GM18951 (cell line): ENCODE measurements around the gene ACTN1.

Experiments
- POLR2A ChIP-seq: IDR thresholded peaks from 4 replicates; pipeline ENCODE4 v1.6.1; 2011; ENCODE audit warnings: mild to moderate bottlenecking; ENCODE audit not compliant: insufficient read length, insufficient read depth; ENCODE audit errors: extremely low read depth
- in situ Hi-C: fragments of 300-500 bp; cut with MboI; formaldehyde crosslinking; loops from one replicate; pipeline ENCODE4 v1.12.0; 2022; ENCODE audit warnings: low sequenced_read_pairs, mixed read lengths, inconsistent platforms; ENCODE audit not compliant: unreplicated experiment

The ACTN1 gene

DNA sequence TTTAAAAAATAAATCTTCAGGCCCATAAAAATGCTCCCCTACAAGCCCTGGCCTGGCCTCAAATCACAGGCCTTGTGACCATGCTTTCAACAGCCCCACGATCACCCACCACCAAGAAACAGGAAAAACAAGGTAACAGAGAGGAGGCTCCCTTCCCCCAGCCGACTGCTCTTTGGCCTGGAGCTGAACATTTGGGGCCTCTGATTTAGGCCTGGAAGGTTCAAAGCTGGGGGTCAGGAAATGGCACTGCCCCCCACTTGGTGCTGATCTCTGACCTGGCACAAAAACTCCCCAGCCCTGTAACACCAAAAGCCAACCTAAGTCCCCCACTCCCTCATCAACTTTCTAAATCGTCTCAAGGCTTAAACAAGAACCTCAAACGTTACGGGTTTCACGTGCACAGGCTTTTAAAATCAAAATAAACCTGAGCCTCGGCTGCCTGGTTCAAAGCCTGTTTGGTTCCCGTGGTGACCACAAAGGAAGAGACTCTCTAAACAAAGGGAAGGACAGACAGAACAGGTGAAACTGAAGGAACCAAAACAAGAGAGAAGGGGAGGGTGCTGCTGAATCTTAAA is 9.0 kb downstream of the ACTN1 start:
- TF ChIP-seq POLR2A = no peak
- in situ Hi-C loops = no loop called here

- TF ChIP-seq POLR2A = no peak
- in situ Hi-C loops = no loop called here
These were observed 9.6 kb downstream of the ACTN1 start for GRCh38 chr14:68969278-68970033.

- in situ Hi-C loops = no loop called here
- no peak for TF ChIP-seq POLR2A
These were observed 10.4 kb downstream of the ACTN1 start for GRCh38 chr14:68968721-68969120.

- TF ChIP-seq POLR2A = no peak
- in situ Hi-C loops = no loop called here
These were observed 11.1 kb downstream of the ACTN1 start for GRCh38 chr14:68968051-68968450.

DNA sequence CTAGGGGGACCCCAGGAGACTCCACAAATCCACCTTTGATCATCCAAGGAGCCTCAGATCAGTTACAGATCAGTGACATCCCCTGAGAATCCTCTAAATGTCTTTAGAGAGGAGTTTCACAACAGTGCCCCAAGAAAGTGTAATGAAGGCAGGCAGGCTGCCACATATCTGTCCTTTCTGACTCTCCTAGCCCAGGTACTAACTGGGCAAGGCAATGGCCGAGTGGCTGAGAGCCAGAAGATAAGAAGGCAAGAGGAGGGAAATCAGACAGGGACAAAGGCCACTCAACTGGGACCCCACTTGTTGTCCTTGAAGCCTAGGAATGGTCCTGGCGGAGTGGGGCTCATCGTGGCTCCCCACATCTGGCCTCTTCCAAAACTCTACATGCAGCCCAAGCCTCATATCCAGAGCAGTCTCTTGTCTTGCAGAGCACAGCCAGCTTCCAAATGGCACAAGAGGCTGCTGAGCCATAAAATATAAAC is 11.6 kb downstream of the ACTN1 start:
- in situ Hi-C loops = no loop called here
- TF ChIP-seq POLR2A = no peak

DNA sequence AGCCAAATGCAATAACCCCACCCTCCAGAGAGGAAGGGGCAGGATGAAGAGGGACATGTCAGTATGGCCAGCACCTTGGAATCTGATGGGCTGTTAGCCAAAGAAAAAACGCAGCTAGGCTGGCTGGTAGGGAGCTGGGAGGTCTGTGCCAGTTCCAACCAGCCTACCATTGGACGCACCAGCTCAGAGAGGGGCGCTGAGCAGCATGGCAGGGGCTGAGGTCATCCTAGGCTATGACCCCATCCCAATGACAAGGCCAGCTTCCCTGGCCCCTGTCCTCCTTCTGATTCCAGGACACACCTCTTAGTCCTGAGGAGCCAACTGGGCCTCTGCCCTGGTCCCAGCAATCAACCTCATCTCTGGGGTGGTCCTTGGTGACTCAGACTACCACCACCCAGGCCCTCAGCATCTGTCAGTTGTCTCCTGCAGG is 12.2 kb downstream of the ACTN1 start:
- in situ Hi-C loops = no loop called here
- TF ChIP-seq POLR2A = no peak

DNA sequence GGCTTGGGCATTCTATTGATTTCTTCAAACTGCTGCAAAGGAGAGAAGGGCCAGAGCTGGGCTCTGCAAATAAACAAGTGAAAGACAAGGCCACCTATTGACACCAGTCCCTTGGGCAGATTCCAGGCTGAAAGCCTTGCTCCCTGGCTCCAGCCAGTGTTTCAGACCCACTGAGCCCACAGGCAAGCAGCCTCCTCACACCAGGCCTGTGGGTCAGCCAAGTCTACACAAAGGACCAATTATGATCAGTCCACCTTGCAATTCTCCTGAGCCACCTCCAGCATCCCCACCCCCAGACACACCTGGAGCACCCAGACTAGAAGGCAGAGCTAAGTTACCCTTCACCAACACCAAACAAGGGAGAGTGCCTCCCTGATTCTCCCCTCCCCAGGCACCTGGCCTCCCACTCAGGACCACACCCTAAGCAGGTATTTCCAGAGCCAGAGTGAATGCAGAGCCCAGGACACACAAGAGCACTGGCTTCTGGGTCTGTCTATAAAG is 13.8 kb downstream of the ACTN1 start:
- no peak for TF ChIP-seq POLR2A
- in situ Hi-C loops = no loop called here

- TF ChIP-seq POLR2A = no peak
- in situ Hi-C loops = no loop called here
These were observed 14.6 kb downstream of the ACTN1 start for GRCh38 chr14:68964300-68965093.

DNA sequence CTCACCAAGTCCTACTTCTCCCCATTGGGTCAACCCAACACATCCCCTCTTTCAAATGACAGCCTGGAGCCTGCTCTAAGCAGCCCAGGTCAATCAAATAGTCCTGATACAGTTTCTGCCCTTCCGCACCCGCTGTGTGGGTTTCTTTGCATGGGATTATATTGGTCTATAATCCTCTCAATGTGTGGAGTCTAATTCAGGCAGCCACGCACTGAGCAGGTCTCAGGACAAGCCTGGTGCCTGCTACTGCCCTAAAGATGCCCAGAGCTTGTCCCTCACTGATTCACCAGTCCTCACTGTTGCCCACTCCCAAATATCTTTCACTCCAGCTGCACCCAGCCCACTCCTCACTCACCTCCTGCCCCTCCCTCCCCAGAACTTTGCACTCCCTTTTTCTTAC is 16.4 kb downstream of the ACTN1 start:
- TF ChIP-seq POLR2A = no peak
- in situ Hi-C loops = no loop called here

DNA sequence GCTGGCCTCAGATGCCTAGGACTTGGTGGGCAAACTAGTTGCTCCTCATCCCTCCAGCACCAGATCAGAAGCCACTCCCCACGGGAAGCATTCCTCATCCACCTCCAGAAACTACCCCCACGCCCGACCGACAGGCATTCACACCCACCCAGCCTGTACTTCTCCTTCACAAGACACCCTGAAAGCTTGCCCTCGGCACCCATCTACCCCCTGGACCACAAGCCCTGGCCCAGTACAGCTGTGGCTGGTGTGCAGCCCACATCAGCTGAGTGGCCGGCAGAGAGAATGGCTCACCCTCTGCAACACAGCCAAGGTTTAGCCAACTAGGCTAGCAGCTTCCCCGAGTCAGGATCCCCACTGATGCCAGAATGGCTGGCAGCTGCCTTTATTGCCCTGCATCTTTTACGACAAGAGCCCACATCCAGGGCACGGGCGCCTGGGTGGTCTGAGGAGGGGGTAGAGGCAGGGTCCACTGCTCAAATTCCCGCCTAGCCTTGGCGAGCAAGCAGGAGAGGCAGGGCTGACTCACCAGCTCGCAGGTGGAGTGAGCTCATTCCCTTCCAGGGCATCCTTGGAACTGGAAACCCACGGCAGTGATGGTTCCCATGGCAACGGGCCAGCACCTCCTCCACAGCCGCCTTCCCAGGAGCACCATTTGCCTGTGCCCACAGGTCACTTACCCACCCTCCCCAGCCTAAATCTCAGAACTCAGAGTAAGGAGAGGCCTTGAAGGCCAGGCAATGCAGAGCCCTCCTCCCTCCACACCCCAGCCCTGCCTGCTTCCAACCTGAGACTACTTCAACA is 17.1 kb downstream of the ACTN1 start:
- in situ Hi-C loops = no loop called here
- TF ChIP-seq POLR2A = no peak

GRCh38 chr14:68961361-68961760 is 17.7 kb downstream of the ACTN1 start:
- no peak for TF ChIP-seq POLR2A
- in situ Hi-C loops = no loop called here

DNA sequence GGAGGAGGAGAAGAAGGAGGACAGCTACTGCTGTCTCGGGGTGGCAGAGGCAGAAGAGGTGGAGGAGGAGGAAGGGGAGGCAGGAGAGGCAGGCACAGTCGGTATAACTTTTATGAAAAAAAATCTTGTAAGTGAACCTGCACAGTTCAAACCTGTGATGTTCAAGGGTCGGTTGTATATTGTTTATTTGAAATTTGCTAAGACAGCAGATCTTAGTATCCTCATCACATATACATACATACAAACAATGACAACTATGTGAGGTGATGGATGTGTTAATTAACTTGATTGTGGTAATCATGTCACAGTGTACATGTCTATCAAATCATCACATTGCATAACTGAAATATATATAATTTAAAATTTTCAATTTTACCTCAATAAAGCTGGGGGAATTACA is 19.0 kb downstream of the ACTN1 start:
- in situ Hi-C loops = no loop called here

DNA sequence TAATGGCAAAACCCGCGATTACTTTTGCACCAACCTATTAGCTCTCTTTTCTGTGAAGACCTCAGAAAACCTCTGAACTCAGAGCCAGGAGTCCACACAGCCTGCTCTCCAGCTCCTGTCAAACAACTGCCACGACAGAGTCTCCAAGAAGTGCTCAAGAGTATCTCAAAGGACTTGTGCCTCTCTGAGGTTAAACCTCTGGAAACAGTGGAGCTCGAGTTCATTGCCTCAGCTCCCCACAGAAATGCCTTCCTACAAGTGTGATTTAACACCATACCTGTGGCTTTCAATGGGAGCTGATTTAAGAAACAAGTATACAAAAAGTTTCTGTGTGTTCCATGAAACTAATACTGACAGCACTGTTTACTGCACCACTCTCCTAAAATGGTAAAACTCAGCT is 20.1 kb downstream of the ACTN1 start:
- TF ChIP-seq POLR2A = no peak
- in situ Hi-C loops = no loop called here

More for the DNA sequence above, 19.0 kb downstream of the ACTN1 start:
- no peak for TF ChIP-seq POLR2A

DNA sequence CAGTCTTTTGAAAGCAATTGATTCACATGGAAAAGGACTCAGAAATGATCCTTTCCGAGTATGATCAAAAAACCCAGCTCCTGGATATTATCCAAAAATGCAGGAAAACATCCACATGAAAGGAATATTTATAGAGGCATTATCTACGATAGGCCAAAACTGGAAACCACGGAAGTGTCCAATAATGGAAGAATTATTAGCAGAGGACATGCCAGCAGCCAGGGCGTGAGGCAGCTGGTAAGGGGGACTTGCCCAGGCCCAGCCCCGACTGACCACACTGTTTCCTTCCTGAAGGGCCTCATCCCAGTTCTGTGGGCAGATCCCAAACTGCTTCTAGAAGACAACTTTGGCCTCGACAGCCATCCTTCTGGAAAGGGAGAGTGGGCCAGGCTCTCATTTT is 20.5 kb downstream of the ACTN1 start:
- in situ Hi-C loops = no loop called here

More for the DNA sequence above, 20.5 kb downstream of the ACTN1 start:
- TF ChIP-seq POLR2A = no peak
